ENCODE results near the gene SEPTIN7. TPM values are rescaled to one million over a fixed set of nuclear protein-coding genes. Genes with fewer than 3 reads are reported as not detected.

The SEPTIN7 gene
- polyA plus RNA-seq, 1 donor (not counting 4 experiments of a cell fraction or from before 2014, with no cell fraction given), result 284 TPM

DNA sequence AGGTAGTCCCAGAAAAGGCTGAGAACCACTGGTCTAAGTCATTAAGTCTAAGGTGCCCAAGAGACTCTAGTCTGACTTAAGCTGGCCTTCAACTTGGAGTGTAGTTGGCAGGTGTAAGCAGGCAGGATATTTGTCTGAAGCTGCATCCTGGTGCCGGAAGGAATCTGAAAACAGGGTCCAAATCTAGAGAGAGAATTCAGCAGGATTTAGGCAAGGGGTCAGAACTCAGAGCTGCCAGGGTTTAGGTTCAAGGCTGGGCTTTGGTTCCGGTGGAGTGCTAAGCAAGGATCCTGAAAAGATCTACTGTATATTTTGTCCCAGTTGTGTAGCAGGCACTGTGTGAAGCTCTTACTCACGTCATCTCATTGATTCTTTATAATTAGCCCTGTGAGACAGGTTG, 16.5 kb upstream of the SEPTIN7 start:
- dilution Hi-C loops (cut with MboI; ENCODE audit: extremely low pct_ligation_motif_present, low sequenced_read_pairs), result no loop called here
- TF ChIP-seq EZH2 (IDR thresholded peaks at IDR 0.05; ENCODE audit: low read length), result no peak
- TF ChIP-seq, protein P1, sequence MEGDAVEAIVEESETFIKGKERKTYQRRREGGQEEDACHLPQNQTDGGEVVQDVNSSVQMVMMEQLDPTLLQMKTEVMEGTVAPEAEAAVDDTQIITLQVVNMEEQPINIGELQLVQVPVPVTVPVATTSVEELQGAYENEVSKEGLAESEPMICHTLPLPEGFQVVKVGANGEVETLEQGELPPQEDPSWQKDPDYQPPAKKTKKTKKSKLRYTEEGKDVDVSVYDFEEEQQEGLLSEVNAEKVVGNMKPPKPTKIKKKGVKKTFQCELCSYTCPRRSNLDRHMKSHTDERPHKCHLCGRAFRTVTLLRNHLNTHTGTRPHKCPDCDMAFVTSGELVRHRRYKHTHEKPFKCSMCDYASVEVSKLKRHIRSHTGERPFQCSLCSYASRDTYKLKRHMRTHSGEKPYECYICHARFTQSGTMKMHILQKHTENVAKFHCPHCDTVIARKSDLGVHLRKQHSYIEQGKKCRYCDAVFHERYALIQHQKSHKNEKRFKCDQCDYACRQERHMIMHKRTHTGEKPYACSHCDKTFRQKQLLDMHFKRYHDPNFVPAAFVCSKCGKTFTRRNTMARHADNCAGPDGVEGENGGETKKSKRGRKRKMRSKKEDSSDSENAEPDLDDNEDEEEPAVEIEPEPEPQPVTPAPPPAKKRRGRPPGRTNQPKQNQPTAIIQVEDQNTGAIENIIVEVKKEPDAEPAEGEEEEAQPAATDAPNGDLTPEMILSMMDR (optimal IDR thresholded peaks at IDR 0.05 in 1 of 3, IDR thresholded peaks at IDR 0.05 in 1 of 3, conservative IDR thresholded peaks at IDR 0.05 in 1 of 3; ENCODE audit: extremely low read depth in 1 of 3, insufficient read depth in 2 of 3, low read length in 3 of 3), result no peak
- no peaks in the 10 kb centered on the region for H3K27me3 ChIP-seq (ENCODE audit: control insufficient read depth, extremely low read depth, insufficient read depth, low read length)
- no peaks in the 10 kb centered on the region for H3K9me1 ChIP-seq (ENCODE audit: control insufficient read depth, extremely low read depth, insufficient read depth, low read length)
- H3K27ac ChIP-seq (ENCODE audit: control insufficient read depth, insufficient read depth, low read length), result no peak overlapping the region
- DNase-seq (ENCODE audit: low read depth, low spot score) (no peak), FAIRE-seq (no peak)
- H2AFZ ChIP-seq (ENCODE audit: control insufficient read depth, low read length), result no peak overlapping the region
- no peaks in the 10 kb centered on the region for H4K20me1 ChIP-seq (ENCODE audit: control insufficient read depth, extremely low read depth, insufficient read depth, low read length)
- H3K9me3 ChIP-seq (ENCODE audit: control insufficient read depth, low read depth, low read length), result no peaks in the 10 kb centered on the region
- no peak overlapping the region for H3K9ac ChIP-seq (ENCODE audit: control insufficient read depth, extremely low read depth, insufficient read depth, low read length)
- no peaks in the 10 kb centered on the region for H3K79me2 ChIP-seq (ENCODE audit: control insufficient read depth, insufficient read depth, low read length)
- H3K4me1 ChIP-seq (ENCODE audit: control insufficient read depth, extremely low read depth, insufficient read depth, low read length), result no peaks in the 10 kb centered on the region
- no peak overlapping the region for H3K4me3 ChIP-seq (ENCODE audit: control insufficient read depth in 2 of 3, extremely low read depth in 1 of 3, insufficient read depth in 2 of 3, low read depth in 1 of 3, low read length in 3 of 3)
- H3K4me2 ChIP-seq (ENCODE audit: control insufficient read depth, extremely low read depth, insufficient read depth, low read depth, low read length), result no peak overlapping the region
- no peaks in the 10 kb centered on the region for H3K36me3 ChIP-seq (ENCODE audit: control insufficient read depth in 2 of 2, extremely low read depth in 1 of 2, insufficient read depth in 2 of 2, low read length in 2 of 2)

DNA sequence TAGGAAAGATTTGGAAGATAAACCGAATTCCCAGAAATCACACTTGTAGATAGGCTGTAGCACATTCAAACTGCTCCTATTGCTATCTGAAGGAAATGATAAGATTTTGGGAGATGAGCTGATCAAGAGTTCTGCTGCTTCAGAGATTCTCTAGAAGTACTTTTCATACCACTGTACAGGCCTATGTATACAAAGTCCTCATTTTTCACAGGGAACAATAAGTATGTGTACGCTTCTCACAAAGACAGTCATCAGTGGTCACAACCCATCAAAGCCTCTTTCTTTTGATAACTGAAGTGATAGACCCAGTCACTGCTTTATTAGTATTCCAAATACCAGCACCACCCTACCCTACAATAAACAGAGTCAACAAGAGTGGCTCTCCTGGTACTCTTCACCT, 15.6 kb upstream of the SEPTIN7 start:
- TF ChIP-seq EZH2 (IDR thresholded peaks at IDR 0.05; ENCODE audit: low read length), result no peak
- TF ChIP-seq, protein P1 (optimal IDR thresholded peaks at IDR 0.05 in 1 of 3, IDR thresholded peaks at IDR 0.05 in 1 of 3, conservative IDR thresholded peaks at IDR 0.05 in 1 of 3; ENCODE audit: extremely low read depth in 1 of 3, insufficient read depth in 2 of 3, low read length in 3 of 3), result no peak
- dilution Hi-C loops (cut with MboI; ENCODE audit: extremely low pct_ligation_motif_present, low sequenced_read_pairs), result no loop called here
- no peak for FAIRE-seq

More for the DNA sequence above, 15.6 kb upstream of the SEPTIN7 start:
- Histone ChIP-seq H3K9ac (ENCODE audit: control insufficient read depth, extremely low read depth, insufficient read depth, low read length) (no peak overlapping the region), H3K27me3 (ENCODE audit: control insufficient read depth, extremely low read depth, insufficient read depth, low read length) (no peaks in the 10 kb centered on the region), H2AFZ (ENCODE audit: control insufficient read depth, low read length) (no peak overlapping the region), H3K4me3 (ENCODE audit: control insufficient read depth in 2 of 3, extremely low read depth in 1 of 3, insufficient read depth in 2 of 3, low read depth in 1 of 3, low read length in 3 of 3) (no peak overlapping the region), H3K36me3 (ENCODE audit: control insufficient read depth in 2 of 2, extremely low read depth in 1 of 2, insufficient read depth in 2 of 2, low read length in 2 of 2) (no peaks in the 10 kb centered on the region), H4K20me1 (ENCODE audit: control insufficient read depth, extremely low read depth, insufficient read depth, low read length) (no peaks in the 10 kb centered on the region), H3K9me3 (ENCODE audit: control insufficient read depth, low read depth, low read length) (no peaks in the 10 kb centered on the region), H3K4me2 (ENCODE audit: control insufficient read depth, extremely low read depth, insufficient read depth, low read depth, low read length) (no peak overlapping the region), H3K9me1 (ENCODE audit: control insufficient read depth, extremely low read depth, insufficient read depth, low read length) (no peaks in the 10 kb centered on the region), H3K79me2 (ENCODE audit: control insufficient read depth, insufficient read depth, low read length) (no peaks in the 10 kb centered on the region), H3K27ac (ENCODE audit: control insufficient read depth, insufficient read depth, low read length) (no peak overlapping the region), H3K4me1 (ENCODE audit: control insufficient read depth, extremely low read depth, insufficient read depth, low read length) (no peaks in the 10 kb centered on the region)
- DNase-seq (ENCODE audit: low read depth, low spot score), result no peak

Measured in keratinocyte (primary cell).